SK-N-SH (cell line): ENCODE data around the gene MBNL2. TPM values are rescaled to one million over a fixed set of nuclear protein-coding genes. Genes with fewer than 3 reads are reported as not detected.

ENCODE experiments used
- CTCF ChIA-PET: fragments of 300-600, 350-600 bp; formaldehyde crosslinking; extraction: SDS; loops from one replicate; lab custom pipeline; 2021; lab: Yijun Ruan, JAX
- POLR2A ChIA-PET: fragments of 350-600 bp; sonication (Branson Sonifier 250); formaldehyde crosslinking; extraction: SDS; loops from one replicate; lab custom pipeline; 2020; ENCODE audit warnings: antibody characterized with exemption, inconsistent platforms; lab: Yijun Ruan, JAX
- DNase-seq: peaks from one replicate; pipeline ENCODE4 v3.0.0; 2012
- H2AFZ ChIP-seq: fragments of 200-600 bp; sonication (generic); 2 replicates; pipeline ENCODE4 v1.8.1; 2016; ENCODE audit warnings: antibody characterized with exemption, mild to moderate bottlenecking, low read depth
- H3F3A ChIP-seq: fragments of 200-600 bp; sonication (generic); replicated peaks from 2 replicates; pipeline ENCODE3; 2016; ENCODE audit warnings: antibody characterized with exemption, mild to moderate bottlenecking; ENCODE audit not compliant: insufficient read depth
- H3K27ac ChIP-seq, 2 experiments: fragments of 200-500 bp in 1 of 2; fragments of 200-600 bp in 1 of 2; sonication (Bioruptor generic) in 1 of 2; sonication (generic), shearing (Covaris generic) in 1 of 2; 2 replicates each; pipeline versions ENCODE4 v1.5.1 to v1.6.1; 2014 to 2016; ENCODE audit warnings: low read depth in 2 of 2, inconsistent platforms in 1 of 2, low read length in 1 of 2, mild to moderate bottlenecking in 1 of 2, mixed read lengths in 1 of 2
- H3K27me3 ChIP-seq: fragments of 200-600 bp; sonication (generic), shearing (Covaris generic); 2 replicates; pipeline ENCODE4 v1.6.1; 2016; ENCODE audit warnings: mixed run types; ENCODE audit not compliant: insufficient read depth
- H3K36me3 ChIP-seq, 2 experiments: fragments of 200-500 bp in 1 of 2; fragments of 200-600 bp in 1 of 2; sonication (Bioruptor generic) in 1 of 2; sonication (generic) in 1 of 2; replicated peaks in 1 of 2; 2 replicates each; pipeline versions ENCODE3 to v1.5.1; 2014 to 2016; ENCODE audit warnings: low read length in 1 of 2, mild to moderate bottlenecking in 1 of 2; ENCODE audit not compliant: insufficient read depth in 2 of 2, control insufficient read depth in 1 of 2
- H3K4me1 ChIP-seq, 2 experiments: fragments of 200-500 bp in 1 of 2; fragments of 200-600 bp in 1 of 2; sonication (Bioruptor generic) in 1 of 2; sonication (generic), shearing (Covaris generic) in 1 of 2; 2 replicates each; pipeline versions ENCODE4 v1.5.1 to v1.6.1; 2014 to 2016; ENCODE audit warnings: low read depth in 1 of 2, low read length in 1 of 2, mixed run types in 1 of 2; ENCODE audit not compliant: insufficient read depth in 2 of 2, control insufficient read depth in 1 of 2
- H3K4me2 ChIP-seq: fragments of 200-600 bp; sonication (generic), shearing (Covaris generic); 2 replicates; pipeline ENCODE4 v1.6.1; 2017; ENCODE audit warnings: mixed run types
- H3K4me3 ChIP-seq, 2 experiments: fragments of 200-500 bp in 1 of 2; fragments of 200-600 bp in 1 of 2; sonication (Bioruptor generic) in 1 of 2; sonication (generic), shearing (Covaris generic) in 1 of 2; 2 replicates each; pipeline versions ENCODE4 v1.5.1 to v1.8.1; 2014 to 2016; ENCODE audit warnings: low read depth in 2 of 2, inconsistent platforms in 1 of 2, low read length in 1 of 2, mild to moderate bottlenecking in 1 of 2, mixed read lengths in 1 of 2, moderate library complexity in 1 of 2
- H3K79me2 ChIP-seq: fragments of 200-600 bp; sonication (generic); 2 replicates; pipeline ENCODE4 v1.8.1; 2017; ENCODE audit warnings: mild to moderate bottlenecking; ENCODE audit not compliant: insufficient read depth
- H3K9ac ChIP-seq: fragments of 200-600 bp; sonication (generic); 2 replicates; pipeline ENCODE4 v1.6.1; 2017; ENCODE audit warnings: mixed run types
- H3K9me2 ChIP-seq: fragments of 200-600 bp; sonication (generic); 2 replicates; pipeline ENCODE4 v1.6.1; 2017; ENCODE audit warnings: mixed run types
- H3K9me3 ChIP-seq: fragments of 200-600 bp; sonication (generic); 2 replicates; pipeline ENCODE4 v1.6.1; 2017; ENCODE audit warnings: mixed run types, mild to moderate bottlenecking, moderate library complexity
- H4K20me1 ChIP-seq: fragments of 200-600 bp; sonication (generic); 2 replicates; pipeline ENCODE4 v1.6.1; 2017; ENCODE audit warnings: mild to moderate bottlenecking, mixed run types; ENCODE audit not compliant: insufficient read depth
- FOXM1 ChIP-seq: IDR thresholded peaks from 2 replicates; pipeline ENCODE4 v1.4.0; 2012; ENCODE audit warnings: low read depth, mild to moderate bottlenecking
- GABPA ChIP-seq: IDR thresholded peaks from 2 replicates; pipeline ENCODE4 v1.4.0; 2012; ENCODE audit warnings: low read depth, mild to moderate bottlenecking
- GATA2 ChIP-seq: sonication (generic); formaldehyde crosslinking; IDR thresholded peaks from 2 replicates; pipeline ENCODE4 v1.5.0; 2020; ENCODE audit warnings: mild to moderate bottlenecking, missing genetic modification reagents
- JUND ChIP-seq: IDR thresholded peaks from 2 replicates; pipeline ENCODE4 v1.4.0; 2012
- NRF1 ChIP-seq: IDR thresholded peaks from 2 replicates; pipeline ENCODE4 v1.6.1; 2012; ENCODE audit warnings: low read depth, mild to moderate bottlenecking, low read length
- RFX5 ChIP-seq: IDR thresholded peaks from 2 replicates; pipeline ENCODE4 v1.6.1; 2012; ENCODE audit warnings: mild to moderate bottlenecking, improper control_type of control experiment, low read length
- RXRA ChIP-seq: IDR thresholded peaks from 2 replicates; pipeline ENCODE4 v1.4.0; 2012; ENCODE audit warnings: low read depth, mild to moderate bottlenecking, borderline replicate concordance
- TEAD4 ChIP-seq: IDR thresholded peaks from 2 replicates; pipeline ENCODE4 v1.4.0; 2012; ENCODE audit warnings: mild to moderate bottlenecking, borderline replicate concordance; ENCODE audit not compliant: insufficient read depth
- USF2 ChIP-seq: fragments of 150-350 bp; IDR thresholded peaks from 2 replicates; pipeline ENCODE4 v1.6.1; 2017; ENCODE audit warnings: antibody characterized with exemption, low read length, low read depth, borderline replicate concordance
- polyA plus RNA-seq, 3 experiments: library from polyadenylated mRNA; depleted of rRNA; stranded (reverse); fragments of >200 nt; gene quantifications; 2 replicates each; pipeline ENCODE4 v1.2.3, GENCODE V29; 2012
- TF ChIP-seq, protein P1 (sequence below): fragments of 150-350 bp; IDR thresholded peaks from 2 replicates; pipeline ENCODE4 v1.6.1; 2016; ENCODE audit warnings: mild to moderate bottlenecking, low read depth, low read length
- TF ChIP-seq, protein P2 (sequence below): IDR thresholded peaks from 2 replicates; pipeline ENCODE4 v1.6.1; 2012; ENCODE audit warnings: mild to moderate bottlenecking, low read depth, low read length, moderate library complexity

The MBNL2 gene
- polyA plus RNA-seq, 1 of the 3 experiments (the other 2 are of a cell fraction): 24.5 TPM

GRCh38 chr13:97221989-97222700 is at the start of gene MBNL2 (continued):
- TF ChIP-seq, protein P1, sequence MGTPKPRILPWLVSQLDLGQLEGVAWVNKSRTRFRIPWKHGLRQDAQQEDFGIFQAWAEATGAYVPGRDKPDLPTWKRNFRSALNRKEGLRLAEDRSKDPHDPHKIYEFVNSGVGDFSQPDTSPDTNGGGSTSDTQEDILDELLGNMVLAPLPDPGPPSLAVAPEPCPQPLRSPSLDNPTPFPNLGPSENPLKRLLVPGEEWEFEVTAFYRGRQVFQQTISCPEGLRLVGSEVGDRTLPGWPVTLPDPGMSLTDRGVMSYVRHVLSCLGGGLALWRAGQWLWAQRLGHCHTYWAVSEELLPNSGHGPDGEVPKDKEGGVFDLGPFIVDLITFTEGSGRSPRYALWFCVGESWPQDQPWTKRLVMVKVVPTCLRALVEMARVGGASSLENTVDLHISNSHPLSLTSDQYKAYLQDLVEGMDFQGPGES: no peak
- no peak for TF ChIP-seq USF2
- no peak for TF ChIP-seq GATA2 (CRISPR knock-in tag)
- TF ChIP-seq, protein P2, sequence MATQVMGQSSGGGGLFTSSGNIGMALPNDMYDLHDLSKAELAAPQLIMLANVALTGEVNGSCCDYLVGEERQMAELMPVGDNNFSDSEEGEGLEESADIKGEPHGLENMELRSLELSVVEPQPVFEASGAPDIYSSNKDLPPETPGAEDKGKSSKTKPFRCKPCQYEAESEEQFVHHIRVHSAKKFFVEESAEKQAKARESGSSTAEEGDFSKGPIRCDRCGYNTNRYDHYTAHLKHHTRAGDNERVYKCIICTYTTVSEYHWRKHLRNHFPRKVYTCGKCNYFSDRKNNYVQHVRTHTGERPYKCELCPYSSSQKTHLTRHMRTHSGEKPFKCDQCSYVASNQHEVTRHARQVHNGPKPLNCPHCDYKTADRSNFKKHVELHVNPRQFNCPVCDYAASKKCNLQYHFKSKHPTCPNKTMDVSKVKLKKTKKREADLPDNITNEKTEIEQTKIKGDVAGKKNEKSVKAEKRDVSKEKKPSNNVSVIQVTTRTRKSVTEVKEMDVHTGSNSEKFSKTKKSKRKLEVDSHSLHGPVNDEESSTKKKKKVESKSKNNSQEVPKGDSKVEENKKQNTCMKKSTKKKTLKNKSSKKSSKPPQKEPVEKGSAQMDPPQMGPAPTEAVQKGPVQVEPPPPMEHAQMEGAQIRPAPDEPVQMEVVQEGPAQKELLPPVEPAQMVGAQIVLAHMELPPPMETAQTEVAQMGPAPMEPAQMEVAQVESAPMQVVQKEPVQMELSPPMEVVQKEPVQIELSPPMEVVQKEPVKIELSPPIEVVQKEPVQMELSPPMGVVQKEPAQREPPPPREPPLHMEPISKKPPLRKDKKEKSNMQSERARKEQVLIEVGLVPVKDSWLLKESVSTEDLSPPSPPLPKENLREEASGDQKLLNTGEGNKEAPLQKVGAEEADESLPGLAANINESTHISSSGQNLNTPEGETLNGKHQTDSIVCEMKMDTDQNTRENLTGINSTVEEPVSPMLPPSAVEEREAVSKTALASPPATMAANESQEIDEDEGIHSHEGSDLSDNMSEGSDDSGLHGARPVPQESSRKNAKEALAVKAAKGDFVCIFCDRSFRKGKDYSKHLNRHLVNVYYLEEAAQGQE: no peak; the same call in 1 of the 2 replicates
- peak; percentile 38; the same call in 1 of the 2 replicates for TF ChIP-seq TEAD4

- TF ChIP-seq GABPA: no peak
- TF ChIP-seq FOXM1: no peak
- no peak for TF ChIP-seq JUND
- no peak for TF ChIP-seq RXRA
- no peak for TF ChIP-seq NRF1
- no peak for TF ChIP-seq RFX5
- H3K4me1 ChIP-seq: no peaks in the 10 kb centered on the region
- ChIA-PET CTCF (interaction anchor here (1.3 kb wide), 1 partner anchor 8 kb away, joined by 3 read pairs; no protein-coding TSS in a partner anchor), POLR2A (no interaction called here)
- H3K4me2 ChIP-seq: no peak overlapping the region
- H3K9me3 ChIP-seq: no peaks in the 10 kb centered on the region
- H3K79me2 ChIP-seq: no peaks in the 10 kb centered on the region
- no peaks in the 10 kb centered on the region for H3K36me3 ChIP-seq
- no peaks in the 10 kb centered on the region for H3K27me3 ChIP-seq
- no peaks in the 10 kb centered on the region for H3K9me2 ChIP-seq
- DNase-seq: no peak
- H3F3A ChIP-seq: no peaks in the 10 kb centered on the region
- no peak overlapping the region for H3K4me3 ChIP-seq
- H3K9ac ChIP-seq: no peak overlapping the region
- H2AFZ ChIP-seq: no peak overlapping the region
- H3K27ac ChIP-seq: no peak overlapping the region
- no peaks in the 10 kb centered on the region for H4K20me1 ChIP-seq
Measured at GRCh38 chr13:97174638-97175037, 47.5 kb upstream of the MBNL2 start.
